Endodermal cell (in vitro differentiated cells): Measurements from ENCODE around the gene MYL3. TPM values are rescaled to one million over a fixed set of nuclear protein-coding genes. Genes with fewer than 3 reads are reported as not detected.
A peak's percentile ranks its signal among the peaks of the same experiment; 100 is the strongest.

Source experiments
- DNase-seq: peaks from one replicate; pipeline ENCODE4 v3.0.0-alpha.2; 2017
- H3K27ac ChIP-seq: 2 replicates; pipeline ENCODE4 v1.5.1; 2013; ENCODE audit warnings: mild to moderate bottlenecking, low read depth, low read length, moderate library complexity
- H3K27me3 ChIP-seq: 2 replicates; pipeline ENCODE4 v1.6.1; 2013; ENCODE audit warnings: mild to moderate bottlenecking, low read length, moderate library complexity; ENCODE audit not compliant: insufficient read depth, control insufficient read depth, poor library complexity, severe bottlenecking
- H3K36me3 ChIP-seq: 2 replicates; pipeline ENCODE4 v1.7.0; 2013; ENCODE audit warnings: mild to moderate bottlenecking, low read length, moderate library complexity; ENCODE audit not compliant: control insufficient read depth, insufficient read depth
- H3K4me1 ChIP-seq: one replicate; pipeline ENCODE4 v1.7.0; 2013; ENCODE audit warnings: low read length; ENCODE audit not compliant: control insufficient read depth, insufficient read depth
- H3K4me3 ChIP-seq: 2 replicates; pipeline ENCODE4 v1.5.1; 2013; ENCODE audit warnings: mild to moderate bottlenecking, low read length, moderate library complexity
- H3K9ac ChIP-seq: 2 replicates; pipeline ENCODE4 v1.6.1; 2013; ENCODE audit warnings: mild to moderate bottlenecking, low read length, moderate library complexity; ENCODE audit not compliant: poor library complexity, severe bottlenecking; ENCODE audit errors: extremely low read depth
- H3K9me3 ChIP-seq: 2 replicates; pipeline ENCODE4 v1.6.1; 2013; ENCODE audit warnings: mild to moderate bottlenecking, low read length, moderate library complexity; ENCODE audit not compliant: control insufficient read depth
- H3K27ac Mint-ChIP-seq: 2 replicates; pipeline ENCODE4 v1.8.0; 2020; ENCODE audit warnings: mixed read lengths
- H3K27me3 Mint-ChIP-seq: 2 replicates; pipeline ENCODE4 v1.8.0; 2021; ENCODE audit warnings: mild to moderate bottlenecking, mixed read lengths; ENCODE audit not compliant: insufficient read depth
- H3K36me3 Mint-ChIP-seq: 2 replicates; pipeline ENCODE4 v1.8.0; 2020; ENCODE audit warnings: low read depth, mixed read lengths
- H3K4me1 Mint-ChIP-seq: 2 replicates; pipeline ENCODE4 v1.8.0; 2020; ENCODE audit warnings: mixed read lengths
- H3K4me3 Mint-ChIP-seq: 2 replicates; pipeline ENCODE4 v1.8.0; 2020; ENCODE audit warnings: mild to moderate bottlenecking, moderate library complexity, mixed read lengths
- H3K9me3 Mint-ChIP-seq: 2 replicates; pipeline ENCODE4 v1.8.0; 2020; ENCODE audit warnings: mild to moderate bottlenecking, mixed read lengths
- WGBS, 2 experiments: methylation state at CpG; one replicate each; pipeline versions ENCODE4 v1.1.5 to v1.1.7; 2013; ENCODE audit warnings: missing lambda C conversion rate in 2 of 2, mixed read lengths in 1 of 2; ENCODE audit not compliant: insufficient coverage in 1 of 2, insufficient read length in 1 of 2; 5-methylcytosine and 5-hydroxymethylcytosine counted together
- total RNA-seq, 2 donors: library from RNA; stranded (reverse); fragmentation: NEBNext Ultra II Directional in 1 of 2; extraction: Animal tissue kit (Norgen Biotek cat#: 25700) in 1 of 2; gene quantifications; 2 replicates in 1 of 2; 3 replicates in 1 of 2; pipeline ENCODE4 v1.2.1, GENCODE V29; 2021
- TF ChIP-seq, protein P1 (sequence below): fragments of 200-600 bp; sonication (generic); conservative IDR thresholded peaks from 2 replicates; pipeline ENCODE4 v1.5.0; 2021; ENCODE audit warnings: antibody characterized with exemption, mild to moderate bottlenecking

MYL3 gene
- total RNA-seq, 2 donors from 2014 or later = 1.6 to 2.3 TPM

DNA sequence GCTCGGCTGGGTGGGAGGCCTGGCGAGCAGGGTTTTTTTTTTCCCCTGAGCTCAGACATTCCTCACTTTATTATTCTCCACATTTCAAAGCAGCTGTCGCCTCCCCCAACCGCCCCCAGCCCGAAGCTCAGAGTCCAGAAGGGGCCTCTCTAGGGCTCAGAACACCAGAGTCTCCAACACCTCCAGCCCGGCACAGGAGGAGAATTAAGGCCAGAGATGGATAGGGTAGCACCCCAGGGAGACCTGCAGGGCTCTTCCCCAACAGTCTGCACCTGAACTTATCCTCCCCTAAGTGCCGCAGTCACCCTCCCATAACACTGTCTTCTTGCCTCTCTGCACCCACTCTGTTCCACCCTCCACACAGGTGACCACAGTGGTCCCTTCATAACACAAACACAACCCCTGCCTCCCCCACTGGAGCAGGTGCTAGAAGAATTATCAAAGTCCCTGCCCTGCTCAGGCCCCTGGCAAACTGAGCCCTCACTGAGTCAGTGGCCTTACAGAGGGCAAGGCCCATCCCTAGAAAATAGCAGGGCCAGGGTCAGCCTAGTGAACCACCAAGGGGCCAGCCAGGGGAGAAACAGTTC is 14.1 kb downstream of the MYL3 start:
- H3K36me3 Mint-ChIP-seq = no peaks in the 10 kb centered on the region
- Histone ChIP-seq H3K36me3 (no peaks in the 10 kb centered on the region), H3K27ac (no peak overlapping the region), H3K4me1 (no peaks in the 10 kb centered on the region), H3K9ac (no peak overlapping the region), H3K9me3 (no peaks in the 10 kb centered on the region), H3K4me3 (no peak overlapping the region), H3K27me3 (no peaks in the 10 kb centered on the region)
- peaks cover 1% of the 10 kb centered on the region for H3K27me3 Mint-ChIP-seq
- H3K4me1 Mint-ChIP-seq = peaks cover 20% of the 10 kb centered on the region
- TF ChIP-seq, protein P1, sequence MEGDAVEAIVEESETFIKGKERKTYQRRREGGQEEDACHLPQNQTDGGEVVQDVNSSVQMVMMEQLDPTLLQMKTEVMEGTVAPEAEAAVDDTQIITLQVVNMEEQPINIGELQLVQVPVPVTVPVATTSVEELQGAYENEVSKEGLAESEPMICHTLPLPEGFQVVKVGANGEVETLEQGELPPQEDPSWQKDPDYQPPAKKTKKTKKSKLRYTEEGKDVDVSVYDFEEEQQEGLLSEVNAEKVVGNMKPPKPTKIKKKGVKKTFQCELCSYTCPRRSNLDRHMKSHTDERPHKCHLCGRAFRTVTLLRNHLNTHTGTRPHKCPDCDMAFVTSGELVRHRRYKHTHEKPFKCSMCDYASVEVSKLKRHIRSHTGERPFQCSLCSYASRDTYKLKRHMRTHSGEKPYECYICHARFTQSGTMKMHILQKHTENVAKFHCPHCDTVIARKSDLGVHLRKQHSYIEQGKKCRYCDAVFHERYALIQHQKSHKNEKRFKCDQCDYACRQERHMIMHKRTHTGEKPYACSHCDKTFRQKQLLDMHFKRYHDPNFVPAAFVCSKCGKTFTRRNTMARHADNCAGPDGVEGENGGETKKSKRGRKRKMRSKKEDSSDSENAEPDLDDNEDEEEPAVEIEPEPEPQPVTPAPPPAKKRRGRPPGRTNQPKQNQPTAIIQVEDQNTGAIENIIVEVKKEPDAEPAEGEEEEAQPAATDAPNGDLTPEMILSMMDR = no peak
- DNase-seq = peak; percentile 42
- WGBS, 2 experiments = 79 to 87% methylated on average over 2 to 7 of the region's 7 CpGs
- H3K9me3 Mint-ChIP-seq = no peaks in the 10 kb centered on the region
- H3K27ac Mint-ChIP-seq = no peak overlapping the region
- no peak overlapping the region for H3K4me3 Mint-ChIP-seq

DNA sequence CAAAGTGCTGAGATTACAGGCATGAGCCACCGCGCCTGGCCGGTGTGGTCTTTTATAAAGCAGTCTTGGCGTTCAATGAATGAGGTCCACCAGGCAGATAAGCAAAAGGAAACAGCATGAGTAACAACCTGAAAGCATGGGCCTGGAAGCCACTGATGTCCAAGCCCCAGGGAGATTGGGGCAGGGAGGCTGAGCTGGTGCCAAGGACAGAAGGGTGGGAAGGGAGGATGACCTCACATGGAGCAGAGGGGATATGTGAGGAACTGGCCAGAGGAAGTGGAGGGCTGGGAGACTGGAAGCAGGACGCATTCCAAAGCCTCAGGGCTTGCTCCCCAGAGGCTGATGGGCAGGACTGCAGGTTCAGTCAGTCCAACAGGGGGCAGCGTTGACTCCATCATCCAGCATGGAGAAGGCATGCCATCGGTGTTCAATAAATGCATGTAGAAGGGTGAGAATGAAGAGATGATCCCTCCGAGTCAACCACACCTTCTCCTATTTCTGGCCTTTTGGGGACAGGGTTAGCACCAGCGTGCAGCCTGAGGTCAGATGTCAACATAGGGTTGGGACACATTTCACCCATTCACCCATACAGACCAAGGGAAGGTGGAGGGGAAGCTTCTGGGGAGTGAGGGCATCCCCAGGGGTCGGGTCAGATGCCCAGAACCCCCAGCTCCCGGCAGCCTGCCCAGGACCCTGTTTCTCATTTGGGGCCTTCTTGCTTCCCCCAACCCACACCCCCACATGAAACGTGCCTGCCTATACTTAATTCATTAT is 14.8 kb downstream of the MYL3 start:
- WGBS, 2 experiments = 84% methylated on average over 6 to 11 of the region's 12 CpGs
- H3K9me3 Mint-ChIP-seq = no peaks in the 10 kb centered on the region
- Histone ChIP-seq H3K27me3 (no peaks in the 10 kb centered on the region), H3K4me1 (no peaks in the 10 kb centered on the region), H3K9me3 (no peaks in the 10 kb centered on the region), H3K4me3 (no peak overlapping the region), H3K27ac (no peak overlapping the region), H3K36me3 (no peaks in the 10 kb centered on the region), H3K9ac (no peak overlapping the region)
- TF ChIP-seq, protein P1 = peak; percentile 85
- peak; percentile 92 for DNase-seq
- peaks cover 1% of the 10 kb centered on the region for H3K27me3 Mint-ChIP-seq
- H3K27ac Mint-ChIP-seq = peak overlapping the region; percentile 67
- H3K4me3 Mint-ChIP-seq = no peak overlapping the region
- no peaks in the 10 kb centered on the region for H3K36me3 Mint-ChIP-seq
- H3K4me1 Mint-ChIP-seq = peaks cover 20% of the 10 kb centered on the region

DNA sequence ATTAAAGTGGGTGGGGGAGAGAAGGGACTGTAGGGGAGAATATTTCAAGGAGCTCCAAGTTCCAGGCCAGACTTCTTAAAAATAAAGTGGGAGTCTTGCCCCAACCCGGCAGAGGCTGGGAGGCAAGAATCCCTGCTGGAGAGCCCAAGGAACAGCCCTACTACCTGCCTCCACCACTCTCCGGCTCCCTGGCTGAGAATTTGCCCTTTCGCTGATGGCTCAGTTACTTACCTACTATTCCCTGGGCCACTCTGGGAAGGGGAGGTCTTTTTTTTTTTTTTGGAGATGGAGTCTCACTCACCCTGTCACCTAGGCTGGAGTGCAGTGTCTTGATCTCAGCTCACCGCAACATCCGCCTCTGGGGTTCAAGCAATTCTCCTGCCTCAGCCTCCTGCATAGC is 15.5 kb downstream of the MYL3 start:
- peaks cover 6% of the 10 kb centered on the region for H3K9me3 Mint-ChIP-seq
- WGBS, 2 experiments = 78 to 97% methylated on average over 3 to 5 of the region's 5 CpGs
- Histone ChIP-seq H3K27ac (no peak overlapping the region), H3K4me3 (no peak overlapping the region), H3K4me1 (no peaks in the 10 kb centered on the region), H3K9me3 (peaks cover 7% of the 10 kb centered on the region), H3K27me3 (no peaks in the 10 kb centered on the region), H3K9ac (no peak overlapping the region), H3K36me3 (no peaks in the 10 kb centered on the region)
- DNase-seq = peak; percentile 49
- no peak overlapping the region for H3K27ac Mint-ChIP-seq
- peaks cover 20% of the 10 kb centered on the region for H3K4me1 Mint-ChIP-seq
- TF ChIP-seq, protein P1 = no peak
- H3K27me3 Mint-ChIP-seq = peaks cover 1% of the 10 kb centered on the region
- no peak overlapping the region for H3K4me3 Mint-ChIP-seq
- H3K36me3 Mint-ChIP-seq = peaks cover 3% of the 10 kb centered on the region
